ENCODE results near the gene NAE1. TPM values are rescaled to one million over a fixed set of nuclear protein-coding genes. Genes with fewer than 3 reads are reported as not detected.
"Not testable (repeated sequence)": the region's sequence is repeated elsewhere in the genome, so short reads cannot be mapped to it uniquely, and the experiment has no call there.

The NAE1 gene
- total RNA-seq, 1 donor from 2014 or later = 60.6 TPM

DNA sequence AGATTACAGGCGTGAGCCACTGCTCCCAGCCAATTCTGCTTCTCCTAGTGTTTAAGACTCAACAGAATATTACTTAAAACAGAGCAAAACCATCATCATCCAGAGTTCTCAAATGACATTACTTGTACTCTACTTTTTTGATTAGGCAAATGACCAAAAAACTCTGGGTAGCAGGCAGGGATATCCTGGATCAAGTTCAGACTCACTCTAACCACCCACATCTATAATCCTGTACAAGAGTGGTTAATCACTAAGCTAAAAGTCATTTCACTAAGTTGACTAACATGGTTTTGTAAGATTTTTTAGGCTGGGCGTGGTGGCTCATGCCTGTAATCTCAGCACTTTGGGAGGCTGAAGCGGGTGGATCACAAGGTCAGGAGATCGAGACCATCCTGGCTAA lies 6.8 kb downstream of the NAE1 start:
- no peak for ATAC-seq
- intact Hi-C loops (cut with DNase I) = no loop called here
- no peak for DNase-seq (ENCODE audit: low spot score)

- ATAC-seq (no peak), DNase-seq (ENCODE audit: low spot score) (no peak)
- intact Hi-C loops (cut with DNase I) = no loop called here
These were observed 16.0 kb downstream of the NAE1 start for GRCh38 chr16:66814734-66815133.

DNA sequence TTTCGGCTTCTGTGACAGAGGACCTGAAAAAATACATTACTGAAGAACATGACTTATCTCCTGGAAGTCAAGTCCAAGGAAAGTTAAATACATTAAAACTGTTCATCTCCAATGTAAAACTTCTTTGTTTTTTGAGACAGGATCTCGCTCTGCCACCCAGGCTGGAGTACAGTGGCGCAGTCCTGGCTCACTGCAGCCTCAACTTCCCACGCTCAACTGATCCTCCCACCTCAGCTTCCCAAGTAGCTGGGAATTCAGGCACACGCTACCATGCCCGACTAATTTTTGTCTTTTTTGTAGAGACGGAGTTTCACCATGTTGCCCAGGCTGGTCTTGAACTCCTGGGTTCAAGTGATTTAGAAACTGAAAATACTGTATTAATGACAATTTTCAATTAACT lies 19.7 kb downstream of the NAE1 start:
- ATAC-seq (no peak), DNase-seq (ENCODE audit: low spot score) (no peak)
- intact Hi-C loops (cut with DNase I) = no loop called here

DNA sequence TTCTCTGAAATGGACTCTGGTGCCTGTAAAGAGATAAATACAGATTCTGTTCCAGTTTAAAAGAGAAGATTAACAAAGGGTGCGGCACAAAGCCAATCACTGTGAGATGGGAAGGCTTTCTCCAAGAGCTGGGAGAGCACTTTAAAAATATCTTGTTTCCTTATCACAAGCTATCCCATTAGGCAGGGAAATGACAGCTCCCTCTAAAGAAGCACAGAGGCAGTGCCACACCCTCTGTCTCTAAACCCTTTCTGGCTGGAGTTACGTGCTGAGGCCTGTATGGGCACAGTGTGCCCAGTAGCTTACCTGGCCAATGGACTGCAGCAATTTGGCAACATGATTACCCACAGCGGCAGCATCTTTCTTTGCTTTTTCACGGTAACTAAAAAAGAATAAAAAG lies 20.4 kb downstream of the NAE1 start:
- intact Hi-C loops (cut with DNase I) = no loop called here

DNA sequence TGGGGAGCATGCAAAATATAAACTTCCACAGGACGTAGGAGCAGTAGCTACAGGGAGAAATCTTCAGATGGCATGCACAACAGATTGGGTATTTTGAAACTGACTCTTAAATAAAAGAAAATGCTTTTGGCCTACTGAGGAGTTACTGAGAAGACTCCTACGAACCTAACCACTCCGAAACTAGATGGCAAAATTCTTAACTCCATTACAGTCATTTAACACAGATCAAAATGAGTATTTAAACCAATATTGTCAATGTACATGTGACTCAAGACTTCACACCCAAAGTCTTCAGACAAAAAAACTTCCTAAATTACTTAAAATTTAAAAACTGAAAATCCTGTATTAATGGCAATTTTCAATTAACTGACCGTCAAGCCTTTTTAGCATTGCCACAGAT lies 21.0 kb downstream of the NAE1 start:
- intact Hi-C loops (cut with DNase I) = no loop called here
- DNase-seq (ENCODE audit: low spot score) (no peak), ATAC-seq (no peak)

More for the DNA sequence above, 20.4 kb downstream of the NAE1 start:
- ATAC-seq = no peak
- no peak for DNase-seq (ENCODE audit: low spot score)

GRCh38 chr16:66802159-66802558 lies 28.6 kb downstream of the NAE1 start:
- no peak for ATAC-seq
- no peak for DNase-seq (ENCODE audit: low spot score)
- intact Hi-C loops (cut with DNase I) = no loop called here

- DNase-seq (ENCODE audit: low spot score) (no peak), ATAC-seq (no peak)
- intact Hi-C loops (cut with DNase I) = no loop called here
These were observed 29.3 kb downstream of the NAE1 start, which contains the start of gene TERB1 for GRCh38 chr16:66801320-66802105. TSS of gene TERB1 (minus strand) at chr16:66801584. CDS start at chr16:66796798, 4,786 bp downstream.

- no peak for ATAC-seq
- intact Hi-C loops (cut with DNase I) = no loop called here
- no peak for DNase-seq (ENCODE audit: low spot score)
These were observed 29.9 kb downstream of the NAE1 start for GRCh38 chr16:66800856-66801255.

GRCh38 chr16:66798161-66798560 lies 32.6 kb downstream of the NAE1 start:
- intact Hi-C loops (cut with DNase I) = no loop called here
- ATAC-seq (no peak), DNase-seq (ENCODE audit: low spot score) (no peak)

GRCh38 chr16:66793984-66794383 lies 36.8 kb downstream of the NAE1 start:
- intact Hi-C loops (cut with DNase I); DNase-seq (ENCODE audit: low spot score): not testable (repeated sequence)

GRCh38 chr16:66790130-66790733 lies 40.5 kb downstream of the NAE1 start:
- intact Hi-C loops (cut with DNase I) = no loop called here
- DNase-seq (ENCODE audit: low spot score) = no peak
- no peak for ATAC-seq

More at GRCh38 chr16:66793984-66794383, 36.8 kb downstream of the NAE1 start:
- not testable (repeated sequence) for ATAC-seq

- DNase-seq (ENCODE audit: low spot score) (no peak), ATAC-seq (no peak)
- intact Hi-C loops (cut with DNase I) = no loop called here
These were observed 43.3 kb downstream of the NAE1 start for GRCh38 chr16:66787427-66787826.

- ATAC-seq (no peak), DNase-seq (ENCODE audit: low spot score) (no peak)
- intact Hi-C loops (cut with DNase I) = no loop called here
These were observed 44.2 kb downstream of the NAE1 start for GRCh38 chr16:66786551-66786950.

- DNase-seq (ENCODE audit: low spot score) (no peak), ATAC-seq (no peak)
- intact Hi-C loops (cut with DNase I) = no loop called here
These were observed 54.3 kb downstream of the NAE1 start for GRCh38 chr16:66776457-66776856.

GRCh38 chr16:66774981-66775380 lies 55.8 kb downstream of the NAE1 start:
- intact Hi-C loops (cut with DNase I) = no loop called here
- ATAC-seq (no peak), DNase-seq (ENCODE audit: low spot score) (no peak)

- no peak for DNase-seq (ENCODE audit: low spot score)
- intact Hi-C loops (cut with DNase I) = no loop called here
- ATAC-seq = no peak
These were observed 72.7 kb downstream of the NAE1 start for GRCh38 chr16:66758086-66758485.

DNA sequence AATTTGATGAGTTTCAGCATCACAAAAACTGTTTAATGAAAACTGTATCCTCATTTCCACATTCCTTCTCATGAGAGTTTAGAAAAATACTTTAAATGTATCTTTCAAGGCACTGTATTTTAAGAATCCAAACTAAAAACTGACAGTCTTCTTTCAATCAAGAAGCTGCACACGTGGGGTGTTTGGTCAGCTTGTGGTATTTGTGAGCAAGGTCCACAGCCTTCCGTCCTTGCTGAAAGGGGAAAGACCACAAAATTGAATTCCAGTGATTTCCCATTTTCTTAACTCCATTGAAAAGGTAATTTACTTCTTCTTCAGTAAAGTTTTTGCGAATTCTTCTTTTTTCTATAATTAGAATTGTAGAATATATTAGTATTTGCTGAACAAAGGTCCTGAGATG lies 76.0 kb downstream of the NAE1 start:
- no peak for DNase-seq (ENCODE audit: low spot score)
- no peak for ATAC-seq
- intact Hi-C loops (cut with DNase I) = no loop called here

GRCh38 chr16:66754211-66754610 lies 76.6 kb downstream of the NAE1 start:
- intact Hi-C loops (cut with DNase I) = no loop called here
- ATAC-seq = no peak
- DNase-seq (ENCODE audit: low spot score) = no peak

GRCh38 chr16:66752958-66753357 lies 77.8 kb downstream of the NAE1 start:
- DNase-seq (ENCODE audit: low spot score) = no peak
- ATAC-seq = no peak
- intact Hi-C loops (cut with DNase I) = no loop called here

Data from sciatic nerve (tissue), 2 donors.